ENCODE data around the gene CISD3. TPM values are rescaled to one million over a fixed set of nuclear protein-coding genes. Genes with fewer than 3 reads are reported as not detected.
A peak's percentile ranks its signal among the peaks of the same experiment; 100 is the strongest.

The CISD3 gene
- total RNA-seq, 1 donor from 2014 or later = 18.4 TPM

DNA sequence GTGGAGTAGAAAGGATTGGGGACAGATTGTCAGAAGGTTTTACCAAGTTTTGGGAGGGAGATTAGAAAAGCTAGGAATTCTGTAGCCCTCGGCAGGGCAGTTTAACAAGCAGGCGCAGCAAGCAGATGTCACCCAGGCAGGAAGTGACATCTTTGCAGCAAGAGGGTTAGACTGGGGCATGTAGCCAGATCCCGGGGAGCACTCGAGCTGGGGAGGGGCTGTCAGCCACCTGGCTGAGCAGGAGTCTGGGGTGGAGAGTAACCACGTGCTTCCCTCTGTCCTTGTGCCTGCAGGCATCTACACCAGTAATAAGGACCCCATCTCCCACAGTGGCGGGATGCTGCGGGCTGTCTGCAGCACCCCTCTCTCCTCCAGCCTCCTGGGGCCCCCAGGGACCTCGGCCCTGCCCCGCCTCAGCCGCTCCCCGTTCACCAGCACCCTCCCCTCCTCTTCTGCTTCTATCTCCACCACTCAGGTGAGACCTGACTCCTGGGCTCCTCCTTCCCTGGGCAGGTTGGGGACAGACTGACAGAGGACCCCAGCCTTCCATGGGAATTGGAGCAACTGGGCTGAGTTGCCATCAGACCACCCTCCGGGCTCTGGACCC is 12.9 kb upstream of the CISD3 start:
- Mint-ChIP-seq H3K27ac (ENCODE audit: unreplicated experiment) (no peak overlapping the region), H3K4me1 (ENCODE audit: low read depth) (no peaks in the 10 kb centered on the region), H3K27me3 (ENCODE audit: low read depth) (no peaks in the 10 kb centered on the region), H3K4me3 (ENCODE audit: unreplicated experiment) (no peak overlapping the region), H3K9me3 (ENCODE audit: low read depth) (no peaks in the 10 kb centered on the region), H3K36me3 (ENCODE audit: low read depth) (peaks cover 14% of the 10 kb centered on the region)
- DNase-seq (ENCODE audit: low spot score) = no peak
- TF ChIP-seq, protein P1, sequence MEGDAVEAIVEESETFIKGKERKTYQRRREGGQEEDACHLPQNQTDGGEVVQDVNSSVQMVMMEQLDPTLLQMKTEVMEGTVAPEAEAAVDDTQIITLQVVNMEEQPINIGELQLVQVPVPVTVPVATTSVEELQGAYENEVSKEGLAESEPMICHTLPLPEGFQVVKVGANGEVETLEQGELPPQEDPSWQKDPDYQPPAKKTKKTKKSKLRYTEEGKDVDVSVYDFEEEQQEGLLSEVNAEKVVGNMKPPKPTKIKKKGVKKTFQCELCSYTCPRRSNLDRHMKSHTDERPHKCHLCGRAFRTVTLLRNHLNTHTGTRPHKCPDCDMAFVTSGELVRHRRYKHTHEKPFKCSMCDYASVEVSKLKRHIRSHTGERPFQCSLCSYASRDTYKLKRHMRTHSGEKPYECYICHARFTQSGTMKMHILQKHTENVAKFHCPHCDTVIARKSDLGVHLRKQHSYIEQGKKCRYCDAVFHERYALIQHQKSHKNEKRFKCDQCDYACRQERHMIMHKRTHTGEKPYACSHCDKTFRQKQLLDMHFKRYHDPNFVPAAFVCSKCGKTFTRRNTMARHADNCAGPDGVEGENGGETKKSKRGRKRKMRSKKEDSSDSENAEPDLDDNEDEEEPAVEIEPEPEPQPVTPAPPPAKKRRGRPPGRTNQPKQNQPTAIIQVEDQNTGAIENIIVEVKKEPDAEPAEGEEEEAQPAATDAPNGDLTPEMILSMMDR (IDR thresholded peaks at IDR 0.05) = no peak

DNA sequence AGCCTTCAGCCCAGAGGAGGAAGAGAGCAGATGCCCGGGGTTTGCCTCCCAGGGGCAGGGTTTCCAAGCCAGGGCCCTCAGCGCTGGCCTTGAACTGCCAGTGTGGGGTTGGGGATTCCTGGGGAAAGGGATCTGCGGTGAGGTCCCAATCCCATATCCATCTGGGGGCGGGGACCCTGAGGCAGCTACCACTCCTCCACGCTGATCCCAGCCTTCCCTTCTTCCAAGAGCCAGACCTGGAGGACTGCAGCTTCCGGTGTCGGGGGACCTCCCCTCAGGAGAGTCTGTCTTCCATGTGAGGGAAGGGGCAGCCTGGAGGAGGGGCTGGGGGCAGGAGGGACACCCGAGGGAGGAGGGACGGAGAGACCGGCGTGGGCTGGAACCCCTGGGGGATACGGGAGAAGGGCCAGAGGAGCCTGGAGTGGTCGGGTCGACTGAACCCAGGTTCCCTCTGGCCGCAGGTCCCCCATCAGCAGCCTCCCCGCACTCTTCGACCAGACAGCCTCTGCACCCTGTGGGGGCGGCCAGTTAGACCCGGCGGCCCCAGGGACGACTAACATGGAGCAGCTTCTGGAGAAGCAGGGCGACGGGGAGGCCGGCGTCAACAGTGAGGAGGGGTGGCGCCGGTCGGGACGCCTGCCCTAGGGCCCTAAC is 10.7 kb upstream of the CISD3 start:
- no peak overlapping the region for H3K27ac Mint-ChIP-seq (ENCODE audit: unreplicated experiment)
- TF ChIP-seq, protein P1 (IDR thresholded peaks at IDR 0.05) = no peak
- H3K4me3 Mint-ChIP-seq (ENCODE audit: unreplicated experiment) = no peak overlapping the region
- peaks cover 4% of the 10 kb centered on the region for H3K4me1 Mint-ChIP-seq (ENCODE audit: low read depth)
- DNase-seq (ENCODE audit: low spot score) = no peak
- peaks cover 9% of the 10 kb centered on the region for H3K36me3 Mint-ChIP-seq (ENCODE audit: low read depth)
- H3K9me3 Mint-ChIP-seq (ENCODE audit: low read depth) = no peaks in the 10 kb centered on the region
- no peaks in the 10 kb centered on the region for H3K27me3 Mint-ChIP-seq (ENCODE audit: low read depth)

DNA sequence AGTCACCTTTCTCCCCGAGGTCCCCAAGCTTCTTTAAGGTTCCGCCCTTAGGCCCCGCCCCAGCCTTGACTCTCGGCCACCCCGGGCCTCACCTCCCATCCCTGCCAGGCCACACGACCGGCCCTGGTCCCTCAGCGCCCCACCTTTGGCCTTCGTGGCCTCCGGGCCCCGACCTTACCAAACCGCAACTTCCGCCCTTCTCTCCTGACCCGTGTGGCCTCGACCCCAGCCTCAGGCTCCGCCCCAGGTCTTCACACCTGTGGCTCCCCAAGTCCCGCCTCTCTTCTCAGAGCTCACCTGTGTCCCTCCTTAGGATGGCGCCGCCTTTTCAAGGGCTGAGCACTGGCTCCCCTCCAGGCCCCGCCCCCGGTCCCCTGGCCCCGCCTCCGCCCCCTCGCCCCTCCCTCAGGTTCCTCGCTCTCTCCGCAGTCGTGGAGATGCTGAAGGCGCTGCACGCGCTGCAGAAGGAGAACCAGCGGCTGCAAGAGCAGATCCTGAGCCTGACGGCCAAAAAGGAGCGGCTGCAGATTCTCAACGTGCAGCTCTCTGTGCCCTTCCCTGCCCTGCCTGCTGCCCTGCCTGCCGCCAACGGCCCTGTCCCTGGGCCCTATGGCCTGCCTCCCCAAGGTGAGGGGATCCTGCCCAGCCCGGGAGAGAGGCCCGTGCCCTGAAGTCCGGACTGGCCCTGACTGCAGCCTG is 10.0 kb upstream of the CISD3 start:
- no peak overlapping the region for H3K4me3 Mint-ChIP-seq (ENCODE audit: unreplicated experiment)
- TF ChIP-seq, protein P1 (IDR thresholded peaks at IDR 0.05) = no peak
- H3K36me3 Mint-ChIP-seq (ENCODE audit: low read depth) = peaks cover 7% of the 10 kb centered on the region
- no peak overlapping the region for H3K27ac Mint-ChIP-seq (ENCODE audit: unreplicated experiment)
- H3K9me3 Mint-ChIP-seq (ENCODE audit: low read depth) = no peaks in the 10 kb centered on the region
- peak; percentile 89 for DNase-seq (ENCODE audit: low spot score)
- H3K4me1 Mint-ChIP-seq (ENCODE audit: low read depth) = peaks cover 7% of the 10 kb centered on the region
- H3K27me3 Mint-ChIP-seq (ENCODE audit: low read depth) = no peaks in the 10 kb centered on the region

DNA sequence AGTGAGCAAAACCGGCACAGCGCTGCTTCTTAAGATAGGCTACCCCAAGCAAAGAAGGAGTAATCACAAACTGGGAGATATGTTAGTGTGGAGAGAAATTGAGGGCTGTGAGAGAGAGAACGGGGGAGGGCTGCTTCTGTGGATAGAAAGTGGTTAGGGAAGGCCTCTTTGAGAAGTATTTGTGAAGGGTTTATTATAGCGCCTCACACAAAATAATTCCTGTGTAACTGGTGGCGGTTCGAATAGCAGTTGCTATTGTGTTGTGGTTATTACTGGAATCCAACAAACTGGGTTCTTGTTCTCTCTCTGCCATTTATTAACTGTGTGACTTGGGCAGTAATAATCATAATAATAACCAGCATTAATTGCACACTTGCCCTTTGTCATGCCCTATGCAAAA is 9.2 kb upstream of the CISD3 start:
- Mint-ChIP-seq H3K4me3 (ENCODE audit: unreplicated experiment) (no peak overlapping the region), H3K4me1 (ENCODE audit: low read depth) (peaks cover 7% of the 10 kb centered on the region), H3K27ac (ENCODE audit: unreplicated experiment) (no peak overlapping the region), H3K36me3 (ENCODE audit: low read depth) (peaks cover 5% of the 10 kb centered on the region), H3K9me3 (ENCODE audit: low read depth) (no peaks in the 10 kb centered on the region), H3K27me3 (ENCODE audit: low read depth) (no peaks in the 10 kb centered on the region)
- DNase-seq (ENCODE audit: low spot score) = no peak
- TF ChIP-seq, protein P1 (IDR thresholded peaks at IDR 0.05) = no peak

DNA sequence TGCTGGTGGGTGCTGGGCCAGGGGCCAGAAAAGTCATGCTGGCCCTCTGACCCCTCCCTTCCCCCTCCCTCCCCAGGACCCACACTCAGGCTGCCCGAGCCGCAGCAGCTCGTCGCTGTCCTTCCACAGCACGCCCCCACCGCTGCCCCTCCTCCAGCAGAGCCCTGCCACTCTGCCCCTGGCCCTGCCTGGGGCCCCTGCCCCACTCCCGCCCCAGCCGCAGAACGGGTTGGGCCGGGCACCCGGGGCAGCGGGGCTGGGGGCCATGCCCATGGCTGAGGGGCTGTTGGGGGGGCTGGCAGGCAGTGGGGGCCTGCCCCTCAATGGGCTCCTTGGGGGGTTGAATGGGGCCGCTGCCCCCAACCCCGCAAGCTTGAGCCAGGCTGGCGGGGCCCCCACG is 8.3 kb upstream of the CISD3 start:
- TF ChIP-seq, protein P1 (IDR thresholded peaks at IDR 0.05) = no peak
- Mint-ChIP-seq H3K36me3 (ENCODE audit: low read depth) (peaks cover 4% of the 10 kb centered on the region), H3K27ac (ENCODE audit: unreplicated experiment) (no peak overlapping the region), H3K4me1 (ENCODE audit: low read depth) (peaks cover 7% of the 10 kb centered on the region), H3K9me3 (ENCODE audit: low read depth) (no peaks in the 10 kb centered on the region), H3K27me3 (ENCODE audit: low read depth) (no peaks in the 10 kb centered on the region), H3K4me3 (ENCODE audit: unreplicated experiment) (no peak overlapping the region)
- DNase-seq (ENCODE audit: low spot score) = no peak

Measured in chondrocyte (in vitro differentiated cells).